GM19023 (cell line): ENCODE data around the gene CTAGE6.
"Not testable (repeated sequence)": the region's sequence is repeated elsewhere in the genome, so short reads cannot be mapped to it uniquely, and the experiment has no call there.

ENCODE experiments used
- ATAC-seq: cut with Tn5 transposase; IDR thresholded peaks from one replicate; pipeline ENCODE4 v1.9.1; 2021; ENCODE audit warnings: mild to moderate bottlenecking, moderate library complexity; ENCODE audit not compliant: unreplicated experiment

CTAGE6 gene

DNA sequence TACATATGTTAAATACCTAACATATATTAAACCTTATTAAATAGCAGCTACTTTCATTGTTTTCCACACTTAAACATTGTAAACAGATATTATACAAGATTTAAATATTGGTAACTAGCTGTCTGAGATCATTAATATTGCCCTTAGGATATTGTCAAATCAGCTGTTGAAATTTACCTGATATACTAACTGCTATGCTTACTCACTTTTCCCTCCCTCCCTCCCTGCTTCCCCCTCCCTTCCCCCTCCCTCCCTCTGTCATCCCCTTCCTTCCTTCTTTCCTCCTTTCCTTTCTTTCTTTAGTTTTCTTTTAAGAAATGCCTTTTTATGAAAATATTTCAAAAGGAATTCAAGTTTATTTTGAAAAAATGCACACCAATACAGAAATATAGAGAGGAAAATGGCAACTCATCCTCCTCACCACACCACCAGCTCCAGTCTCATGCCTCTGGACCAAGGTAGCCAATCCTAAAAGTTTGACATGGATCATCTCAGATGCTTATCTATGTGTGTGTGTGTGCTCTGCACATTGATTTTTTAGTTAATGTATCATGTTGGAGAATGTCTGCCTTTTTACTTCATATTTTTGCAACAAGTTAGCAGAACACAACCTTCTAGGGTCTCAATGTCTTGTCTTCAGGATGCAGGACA, 41.8 kb downstream of the CTAGE6 start:
- not testable (repeated sequence) for ATAC-seq

DNA sequence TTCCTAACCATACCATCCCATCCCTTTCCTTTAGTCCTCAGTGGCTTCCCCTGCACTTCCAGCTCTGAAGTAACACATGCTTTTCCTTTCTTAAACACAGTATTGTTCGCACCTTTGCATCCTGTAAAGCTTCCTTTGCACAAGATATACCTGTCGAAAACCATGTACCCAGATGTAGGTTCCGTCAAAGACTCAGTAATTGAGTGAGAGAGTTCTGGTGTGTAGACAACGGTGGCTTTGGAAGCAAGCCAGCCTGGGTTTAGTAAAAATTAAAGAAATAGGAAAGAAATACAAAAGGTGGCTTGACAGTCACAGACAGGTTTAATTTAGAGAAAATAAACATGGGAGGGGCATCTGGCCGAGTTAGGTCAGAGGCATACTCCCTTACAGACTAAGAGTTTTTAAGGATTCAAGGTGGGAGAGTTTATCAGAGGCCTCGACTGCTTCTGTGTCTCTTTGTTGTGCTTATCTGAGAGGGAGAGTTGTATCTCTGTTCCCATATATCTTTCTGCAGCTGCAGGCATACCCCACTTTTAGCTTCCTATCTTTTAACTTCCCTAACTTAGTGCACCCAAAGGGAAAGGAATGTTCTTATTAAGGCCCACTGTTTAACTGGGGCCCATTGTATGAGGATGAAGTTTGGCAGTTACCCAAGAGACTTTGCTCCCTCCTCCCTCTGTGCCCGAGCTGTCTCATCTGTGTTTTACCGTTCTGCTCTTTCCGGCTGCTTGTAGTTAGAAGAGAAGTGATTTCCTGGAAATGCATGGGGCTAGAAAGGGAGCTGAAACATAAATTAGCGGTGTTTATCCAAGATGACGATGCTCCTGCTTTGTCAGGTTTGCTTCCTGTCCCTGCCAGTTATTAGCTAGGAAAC, 42.7 kb downstream of the CTAGE6 start:
- not testable (repeated sequence) for ATAC-seq

DNA sequence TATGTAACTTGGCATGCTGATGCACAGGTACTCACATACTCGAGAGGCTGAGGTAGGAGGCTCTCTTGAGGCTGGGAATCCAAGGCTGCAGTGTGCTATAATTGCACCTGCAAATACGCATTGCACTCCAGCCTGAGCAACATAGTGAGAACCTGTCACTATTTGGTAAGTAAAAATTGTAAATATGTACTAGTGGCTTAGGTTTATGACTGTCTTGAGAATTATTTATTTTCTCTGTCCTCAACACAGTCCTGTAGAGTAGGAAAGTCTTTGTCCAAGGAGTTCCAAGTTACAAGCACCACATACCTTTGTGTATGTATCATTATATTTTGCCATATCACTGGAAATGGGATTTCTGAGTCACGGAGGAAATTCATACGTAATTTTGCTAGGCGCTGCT, 45.1 kb downstream of the CTAGE6 start:
- not testable (repeated sequence) for ATAC-seq

DNA sequence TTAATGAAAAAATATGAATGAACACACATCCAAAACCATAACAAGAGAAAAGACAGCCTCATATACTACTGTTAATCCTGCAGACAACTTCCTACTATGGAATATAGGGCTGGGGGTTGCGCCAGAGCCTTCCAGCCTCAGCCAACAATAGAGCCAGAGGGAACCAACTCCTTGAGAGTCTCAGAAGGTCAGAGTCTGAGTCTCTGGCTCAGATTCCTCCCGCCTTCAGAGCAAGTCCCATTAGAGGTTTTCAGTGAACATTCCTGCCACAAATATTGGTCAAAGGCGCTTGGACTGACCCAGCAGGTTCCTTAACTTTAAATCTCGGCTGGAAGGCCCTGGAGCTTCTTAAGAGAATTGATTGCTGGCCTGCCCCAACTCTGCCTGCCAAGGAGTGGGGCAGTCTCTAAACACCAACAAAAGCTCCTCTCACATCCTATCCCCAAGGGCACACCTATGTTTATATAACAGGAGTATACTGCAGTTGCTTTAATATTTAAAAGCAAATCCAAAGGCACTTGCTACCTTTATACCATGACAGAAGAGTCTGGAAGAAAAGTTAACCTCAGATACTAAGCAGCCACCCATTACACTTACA, 45.7 kb downstream of the CTAGE6 start:
- not testable (repeated sequence) for ATAC-seq

DNA sequence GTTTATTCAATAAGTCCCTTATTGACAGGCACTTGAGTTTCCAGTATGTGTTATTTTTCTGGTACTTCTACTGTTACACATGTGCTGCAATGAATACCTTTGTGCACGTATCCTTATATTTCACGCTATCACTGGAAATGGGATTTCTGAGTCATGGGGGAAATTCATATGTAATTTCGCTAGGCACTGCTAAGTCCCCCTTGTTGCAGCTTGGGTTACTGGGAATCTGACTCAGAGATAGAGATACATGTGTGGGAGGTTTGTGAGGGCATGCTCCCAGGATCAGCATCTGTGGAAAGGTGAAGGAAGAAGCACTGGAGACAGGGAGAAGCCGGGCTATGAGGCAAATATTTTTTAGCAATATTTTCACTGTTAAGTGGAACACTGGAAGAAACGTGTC, 47.6 kb downstream of the CTAGE6 start:
- not testable (repeated sequence) for ATAC-seq
